ENCODE results near the gene RHEBL1.

The RHEBL1 gene

DNA sequence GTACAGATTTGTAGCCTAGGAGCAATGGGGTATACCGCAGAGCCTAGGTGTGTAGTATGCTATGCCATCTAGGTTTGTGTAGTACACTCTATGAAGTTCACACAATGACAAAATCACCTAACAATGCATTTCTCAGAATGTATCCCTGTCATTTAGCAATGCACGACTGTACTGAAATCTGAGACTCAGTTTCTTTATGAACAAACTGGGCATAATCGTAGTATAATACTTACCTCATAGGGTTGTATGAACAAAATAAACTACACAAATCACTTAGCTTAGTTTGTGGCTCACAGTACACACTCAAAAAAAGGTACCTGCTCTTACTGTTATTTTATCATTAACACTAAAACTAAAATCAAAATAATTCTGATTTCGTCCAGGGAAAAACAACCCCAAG is 44.3 kb downstream of the RHEBL1 start:
- TF ChIP-seq, protein P1, sequence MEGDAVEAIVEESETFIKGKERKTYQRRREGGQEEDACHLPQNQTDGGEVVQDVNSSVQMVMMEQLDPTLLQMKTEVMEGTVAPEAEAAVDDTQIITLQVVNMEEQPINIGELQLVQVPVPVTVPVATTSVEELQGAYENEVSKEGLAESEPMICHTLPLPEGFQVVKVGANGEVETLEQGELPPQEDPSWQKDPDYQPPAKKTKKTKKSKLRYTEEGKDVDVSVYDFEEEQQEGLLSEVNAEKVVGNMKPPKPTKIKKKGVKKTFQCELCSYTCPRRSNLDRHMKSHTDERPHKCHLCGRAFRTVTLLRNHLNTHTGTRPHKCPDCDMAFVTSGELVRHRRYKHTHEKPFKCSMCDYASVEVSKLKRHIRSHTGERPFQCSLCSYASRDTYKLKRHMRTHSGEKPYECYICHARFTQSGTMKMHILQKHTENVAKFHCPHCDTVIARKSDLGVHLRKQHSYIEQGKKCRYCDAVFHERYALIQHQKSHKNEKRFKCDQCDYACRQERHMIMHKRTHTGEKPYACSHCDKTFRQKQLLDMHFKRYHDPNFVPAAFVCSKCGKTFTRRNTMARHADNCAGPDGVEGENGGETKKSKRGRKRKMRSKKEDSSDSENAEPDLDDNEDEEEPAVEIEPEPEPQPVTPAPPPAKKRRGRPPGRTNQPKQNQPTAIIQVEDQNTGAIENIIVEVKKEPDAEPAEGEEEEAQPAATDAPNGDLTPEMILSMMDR (IDR thresholded peaks at IDR 0.05; ENCODE audit: low read depth, low read length, missing control alignments) = no peak
- no peaks in the 10 kb centered on the region for H3K27me3 ChIP-seq (replicated peaks)
- H3K4me3 ChIP-seq (ENCODE audit: low read depth, low read length) = no peak overlapping the region
- no peak overlapping the region for H3K27ac ChIP-seq
- H3K36me3 ChIP-seq (replicated peaks) = peaks cover 70% of the 10 kb centered on the region
- in situ Hi-C loops (cut with HindIII; ENCODE audit: low pct_ligation_motif_present, low sequenced_read_pairs) = no loop called here
- no peak for DNase-seq

DNA sequence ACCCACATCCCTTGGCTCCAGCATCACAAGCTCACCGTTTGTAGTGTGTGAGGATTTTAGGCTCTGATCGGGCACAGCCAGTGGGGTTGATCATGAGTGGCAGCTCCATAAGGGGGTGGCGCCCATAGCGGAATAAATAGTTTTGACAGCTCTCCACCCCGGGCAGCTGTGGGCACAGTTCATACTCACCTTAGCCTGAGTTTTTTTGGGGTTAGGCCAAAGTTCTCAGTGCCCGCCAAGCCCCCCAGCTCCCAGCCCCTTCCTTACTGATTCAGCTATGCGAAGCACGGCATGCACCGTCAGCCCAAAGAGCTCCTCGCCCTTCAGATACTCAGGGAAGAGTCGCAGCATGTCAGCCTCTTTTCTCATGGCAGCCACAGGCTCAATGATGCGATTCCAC is 45.2 kb downstream of the RHEBL1 start:
- Histone ChIP-seq H3K4me3 (ENCODE audit: low read depth, low read length) (no peak overlapping the region), H3K27ac (no peak overlapping the region), H3K36me3 (replicated peaks) (peaks cover 65% of the 10 kb centered on the region), H3K27me3 (replicated peaks) (no peaks in the 10 kb centered on the region)
- no peak for DNase-seq
- in situ Hi-C loops (cut with HindIII; ENCODE audit: low pct_ligation_motif_present, low sequenced_read_pairs) = no loop called here
- TF ChIP-seq, protein P1 (IDR thresholded peaks at IDR 0.05; ENCODE audit: low read depth, low read length, missing control alignments) = no peak

DNA sequence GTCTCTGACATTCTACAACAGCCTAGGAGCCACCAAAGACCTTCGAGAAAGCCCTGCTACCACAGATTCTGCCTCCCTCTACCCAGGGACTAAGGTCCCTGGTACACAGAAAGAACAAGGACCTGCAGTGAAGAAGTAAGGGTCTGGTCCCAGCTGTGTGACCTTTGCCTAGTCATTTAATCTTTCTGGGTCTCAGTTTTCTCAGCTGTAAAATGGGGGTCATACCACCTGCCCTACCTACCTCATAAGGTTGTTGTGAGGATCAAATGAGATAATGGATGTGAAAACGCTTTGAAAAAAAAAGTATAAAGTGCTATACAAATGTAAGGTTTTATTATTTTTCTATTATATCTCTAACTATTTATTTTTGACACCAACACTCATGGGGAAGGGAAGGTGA is 46.0 kb downstream of the RHEBL1 start:
- H3K4me3 ChIP-seq (ENCODE audit: low read depth, low read length) = no peak overlapping the region
- no peaks in the 10 kb centered on the region for H3K27me3 ChIP-seq (replicated peaks)
- in situ Hi-C loops (cut with HindIII; ENCODE audit: low pct_ligation_motif_present, low sequenced_read_pairs) = no loop called here
- TF ChIP-seq, protein P1 (IDR thresholded peaks at IDR 0.05; ENCODE audit: low read depth, low read length, missing control alignments) = no peak
- no peak overlapping the region for H3K27ac ChIP-seq
- DNase-seq = no peak
- H3K36me3 ChIP-seq (replicated peaks) = peaks cover 59% of the 10 kb centered on the region

DNA sequence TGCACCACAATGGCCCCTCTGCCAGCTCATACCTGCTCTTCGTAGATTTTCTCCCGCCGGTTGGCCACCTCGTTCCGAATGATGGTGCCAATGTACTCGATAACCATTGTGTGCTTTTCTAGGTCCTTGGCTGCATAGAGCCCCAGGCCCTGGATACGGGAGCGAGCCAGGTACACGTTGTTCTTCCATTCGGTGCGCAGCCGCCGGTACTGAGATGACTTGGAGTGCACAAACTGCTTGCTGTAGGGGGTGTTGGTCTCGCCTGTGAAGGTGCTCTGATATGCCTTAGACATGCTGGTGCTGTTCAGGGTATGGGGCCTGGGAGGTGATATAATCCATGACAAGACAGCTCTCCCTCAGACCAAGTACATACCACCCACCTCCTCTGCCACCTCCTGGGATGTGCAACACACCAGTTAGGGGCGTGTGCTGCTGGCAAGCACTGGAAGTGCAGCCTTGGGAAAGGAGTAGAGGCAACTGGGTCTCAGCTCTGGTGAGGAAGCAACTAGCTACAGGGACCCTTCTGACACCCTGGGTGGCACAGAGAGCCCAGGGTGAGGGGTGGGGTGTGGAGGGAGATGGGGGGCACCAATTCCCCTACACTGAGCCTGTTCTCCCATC is 47.1 kb downstream of the RHEBL1 start:
- Histone ChIP-seq H3K27me3 (replicated peaks) (no peaks in the 10 kb centered on the region), H3K27ac (no peak overlapping the region), H3K4me3 (ENCODE audit: low read depth, low read length) (no peak overlapping the region), H3K36me3 (replicated peaks) (peaks cover 48% of the 10 kb centered on the region)
- no peak for DNase-seq
- TF ChIP-seq, protein P1 (IDR thresholded peaks at IDR 0.05; ENCODE audit: low read depth, low read length, missing control alignments) = no peak
- in situ Hi-C loops (cut with HindIII; ENCODE audit: low pct_ligation_motif_present, low sequenced_read_pairs) = no loop called here

DNA sequence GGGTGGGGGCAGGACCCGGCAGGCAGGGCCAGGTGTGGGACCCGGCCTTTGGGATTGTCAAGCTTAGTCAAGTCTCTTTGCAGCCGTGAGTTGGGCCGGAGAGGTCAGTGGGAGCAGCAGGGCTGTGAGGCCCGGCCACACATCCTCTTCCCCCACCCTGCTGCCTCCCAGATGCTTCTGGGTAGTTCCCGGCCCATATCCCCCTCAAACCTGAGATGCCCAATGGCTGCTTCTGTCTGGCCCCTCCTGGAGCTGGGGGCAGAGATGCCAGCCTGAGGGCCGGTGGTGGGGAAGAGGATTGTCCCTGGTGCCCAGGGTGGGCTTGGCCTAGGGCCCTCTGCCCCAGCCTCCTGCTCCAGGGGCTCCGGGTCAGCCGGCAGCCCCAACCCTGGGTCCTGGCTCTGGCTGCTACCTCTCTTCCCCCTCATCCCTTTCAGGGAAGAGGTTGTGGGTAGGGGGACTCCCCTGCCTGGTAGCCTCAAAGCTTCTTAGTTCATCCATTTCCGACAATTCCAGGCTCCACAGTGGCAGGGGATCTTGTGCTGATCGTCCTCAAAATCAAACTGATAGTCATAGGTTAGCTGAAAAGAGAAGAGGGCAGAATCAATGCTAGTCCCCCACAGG is 48.4 kb downstream of the RHEBL1 start:
- Histone ChIP-seq H3K36me3 (replicated peaks) (peaks cover 40% of the 10 kb centered on the region), H3K27ac (no peak overlapping the region), H3K4me3 (ENCODE audit: low read depth, low read length) (no peak overlapping the region), H3K27me3 (replicated peaks) (no peaks in the 10 kb centered on the region)
- TF ChIP-seq, protein P1 (IDR thresholded peaks at IDR 0.05; ENCODE audit: low read depth, low read length, missing control alignments) = no peak
- DNase-seq = no peak
- in situ Hi-C loops (cut with HindIII; ENCODE audit: low pct_ligation_motif_present, low sequenced_read_pairs) = no loop called here

DNA sequence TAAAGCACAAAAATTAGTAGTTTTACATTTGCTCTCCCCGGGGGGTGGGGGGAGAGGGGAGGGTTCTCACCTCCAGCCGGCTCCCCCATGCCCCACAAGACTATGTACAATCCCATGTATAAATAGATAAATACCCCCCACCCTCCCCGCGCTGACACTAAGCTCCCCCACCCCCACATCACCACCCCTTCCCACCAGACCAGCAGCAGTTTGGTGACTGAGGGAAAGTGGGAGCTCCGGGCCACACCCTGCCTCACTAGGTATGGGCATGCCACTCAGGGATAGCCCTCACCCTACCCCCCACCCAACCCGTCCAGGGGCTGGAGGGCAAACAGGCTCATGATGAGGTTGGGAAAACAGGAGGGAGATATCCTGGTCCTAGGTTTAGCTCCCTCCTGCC is 49.3 kb downstream of the RHEBL1 start:
- H3K36me3 ChIP-seq (replicated peaks) = peaks cover 33% of the 10 kb centered on the region
- no peak for DNase-seq
- in situ Hi-C loops (cut with HindIII; ENCODE audit: low pct_ligation_motif_present, low sequenced_read_pairs) = no loop called here
- H3K27ac ChIP-seq = no peak overlapping the region
- no peak overlapping the region for H3K4me3 ChIP-seq (ENCODE audit: low read depth, low read length)
- no peaks in the 10 kb centered on the region for H3K27me3 ChIP-seq (replicated peaks)
- TF ChIP-seq, protein P1 (IDR thresholded peaks at IDR 0.05; ENCODE audit: low read depth, low read length, missing control alignments) = no peak

All from brain microvascular endothelial cell (primary cell).